ENCODE results near the gene FGF19. TPM values are rescaled to one million over a fixed set of nuclear protein-coding genes. Genes with fewer than 3 reads are reported as not detected.
"Not testable (repeated sequence)": the region's sequence is repeated elsewhere in the genome, so short reads cannot be mapped to it uniquely, and the experiment has no call there.

Gene FGF19
- total RNA-seq, 6 experiments from 2014 or later = 0.18 TPM; not detected in 5

GRCh38 chr11:69696749-69697468, 6.9 kb downstream of the FGF19 start:
- Histone ChIP-seq H3K4me1 (peaks cover 0 to 11% (median 5%) of the 10 kb centered on the region in 4 donors), H3K9me3 (no peaks in the 10 kb centered on the region), H3K36me3 (no peaks in the 10 kb centered on the region), H3K4me3 (no peak overlapping the region), H3K27ac (no peak overlapping the region), H3K27me3 (no peaks in the 10 kb centered on the region)
- WGBS (ENCODE audit: insufficient coverage, low coverage, low lambda C conversion rate, missing lambda C conversion rate) = 26% methylated on average over 3 of the region's 15 CpGs
- ATAC-seq (no peak), DNase-seq (no peak)
- no peak for TF ChIP-seq CTCF (IDR thresholded peaks at IDR 0.05)
- no peak for TF ChIP-seq POLR2A (IDR thresholded peaks at IDR 0.05)
- intact Hi-C loops (cut with DNase I) = loop anchor here in 1 of 2 donors (5.0 kb wide), 1 partner anchor 500 kb away; no protein-coding TSS in a partner anchor

GRCh38 chr11:69695995-69696394, 7.8 kb downstream of the FGF19 start:
- not testable (repeated sequence) for DNase-seq, H3K4me3 ChIP-seq, H3K9me3 ChIP-seq, H3K27ac ChIP-seq, H3K36me3 ChIP-seq, H3K27me3 ChIP-seq, H3K4me1 ChIP-seq, ATAC-seq
- whole genome bisulfite sequencing (ENCODE audit: insufficient coverage, low coverage, low lambda C conversion rate, missing lambda C conversion rate) = 78% methylated on average over 5 of the region's 6 CpGs
- intact Hi-C loops (cut with DNase I) = loop anchor here in 1 of 2 donors (5.0 kb wide), 1 partner anchor 501 kb away; no protein-coding TSS in a partner anchor

- H3K36me3 ChIP-seq = no peaks in the 10 kb centered on the region
- H3K27ac ChIP-seq = no peak overlapping the region
- H3K27me3 ChIP-seq = no peaks in the 10 kb centered on the region
- intact Hi-C loops (cut with DNase I) = loop anchor here in 1 of 2 donors (5.0 kb wide), 1 partner anchor 502 kb away; no protein-coding TSS in a partner anchor
- H3K4me3 ChIP-seq = no peak overlapping the region
- H3K4me1 ChIP-seq = peaks cover 0 to 3% (median under 1%) of the 10 kb centered on the region in 4 donors
- no peaks in the 10 kb centered on the region for H3K9me3 ChIP-seq
- WGBS (ENCODE audit: insufficient coverage, low coverage, low lambda C conversion rate, missing lambda C conversion rate) = 76% methylated on average over 4 of the region's 7 CpGs
- ATAC-seq (no peak), DNase-seq (no peak)
- TF ChIP-seq POLR2A (IDR thresholded peaks at IDR 0.05) (no peak), CTCF (IDR thresholded peaks at IDR 0.05) (no peak)
These were observed 8.2 kb downstream of the FGF19 start for GRCh38 chr11:69695581-69695980.

GRCh38 chr11:69694781-69695180, 9.0 kb downstream of the FGF19 start:
- Histone ChIP-seq H3K27ac (no peak overlapping the region), H3K4me1 (no peaks in the 10 kb centered on the region), H3K36me3 (no peaks in the 10 kb centered on the region), H3K9me3 (no peaks in the 10 kb centered on the region), H3K27me3 (no peaks in the 10 kb centered on the region), H3K4me3 (no peak overlapping the region)
- ATAC-seq = no peak
- DNase-seq = no peak
- intact Hi-C loops (cut with DNase I) = loop anchor here in 1 of 2 donors (5.0 kb wide), 1 partner anchor 503 kb away; no protein-coding TSS in a partner anchor
- TF ChIP-seq CTCF (IDR thresholded peaks at IDR 0.05) = no peak
- 95% methylated on average over 6 of the region's 10 CpGs for WGBS (ENCODE audit: insufficient coverage, low coverage, low lambda C conversion rate, missing lambda C conversion rate)

- no peak for ATAC-seq
These were observed 11.4 kb downstream of the FGF19 start for GRCh38 chr11:69692422-69692821.

More at GRCh38 chr11:69692422-69692821, 11.4 kb downstream of the FGF19 start:
- DNase-seq = no peak
- Histone ChIP-seq H3K27ac (no peak overlapping the region), H3K27me3 (no peaks in the 10 kb centered on the region), H3K36me3 (no peaks in the 10 kb centered on the region), H3K9me3 (no peaks in the 10 kb centered on the region), H3K4me1 (no peaks in the 10 kb centered on the region), H3K4me3 (no peak overlapping the region)
- TF ChIP-seq CTCF (IDR thresholded peaks at IDR 0.05) (no peak), POLR2A (IDR thresholded peaks at IDR 0.05) (no peak)
- intact Hi-C loops (cut with DNase I) = no loop called here

All from right lobe of liver (tissue), 6 donors.